Endometrial microvascular endothelial cells (primary cell): Measurements from ENCODE around the gene ZNF337. TPM values are rescaled to one million over a fixed set of nuclear protein-coding genes. Genes with fewer than 3 reads are reported as not detected.
"Not testable (repeated sequence)": the region's sequence is repeated elsewhere in the genome, so short reads cannot be mapped to it uniquely, and the experiment has no call there.

Source experiments
- in situ Hi-C: cut with HindIII; loops from 2 replicates; pipeline ENCODE4 v1.10.0; 2017; ENCODE audit warnings: low sequenced_read_pairs, low pct_unique_long_range_greater_than_20kb; ENCODE audit errors: inconsistent ontology term
- total RNA-seq: library from RNA; depleted of rRNA; stranded (reverse); fragments of >200 nt; gene quantifications from one replicate; pipeline ENCODE4 v1.2.3, GENCODE V29; 2015; ENCODE audit errors: inconsistent ontology term

The ZNF337 gene
- total RNA-seq, 1 donor from 2014 or later: 9.1 TPM

GRCh38 chr20:25699914-25700313, 3.3 kb upstream of the ZNF337 start:
- in situ Hi-C loops: no loop called here

GRCh38 chr20:25697132-25697446, 436 bp upstream of the ZNF337 start:
- in situ Hi-C loops: no loop called here

DNA sequence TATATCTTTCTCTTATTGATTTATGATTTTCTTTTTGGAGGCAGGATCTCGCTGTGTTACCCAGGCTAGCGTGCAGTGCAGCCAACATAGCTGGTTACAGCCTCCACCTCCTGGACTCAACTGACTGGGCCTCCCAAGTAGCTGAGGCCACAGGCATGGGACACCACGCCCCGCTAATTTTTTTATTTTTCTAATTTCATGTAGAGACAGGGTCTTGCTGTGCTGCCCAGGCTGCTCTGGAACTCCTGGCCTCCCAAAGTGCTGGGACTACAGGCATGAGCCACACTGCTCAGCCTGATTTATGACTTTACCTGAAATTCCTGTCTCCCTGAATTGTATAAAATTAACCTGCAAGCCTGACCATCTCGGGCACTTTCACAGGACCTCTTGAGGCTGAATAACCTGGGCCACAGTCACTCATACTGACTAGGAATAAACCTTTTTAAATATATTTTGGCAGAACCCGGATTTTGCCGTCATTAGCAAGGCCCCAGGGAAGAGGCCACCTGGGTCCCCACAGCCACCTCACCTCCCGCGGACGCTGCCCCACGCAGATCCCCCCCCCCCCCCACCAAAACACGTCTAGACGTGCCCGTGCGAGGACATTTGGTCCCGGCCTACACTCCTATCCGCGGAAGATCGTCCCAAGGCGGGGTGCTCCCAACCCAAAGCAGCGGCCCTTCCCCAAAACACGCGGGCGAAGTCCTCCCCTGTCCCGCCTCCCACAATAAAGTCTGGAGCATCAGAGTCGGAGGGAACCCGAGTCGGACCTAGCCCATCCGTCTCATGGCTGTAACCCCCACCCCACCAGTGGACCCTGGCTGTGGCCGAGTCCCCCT, 902 bp downstream of the ZNF337 start:
- in situ Hi-C loops: no loop called here

- in situ Hi-C loops: no loop called here
These were observed 4.2 kb downstream of the ZNF337 start for GRCh38 chr20:25692499-25692898.

DNA sequence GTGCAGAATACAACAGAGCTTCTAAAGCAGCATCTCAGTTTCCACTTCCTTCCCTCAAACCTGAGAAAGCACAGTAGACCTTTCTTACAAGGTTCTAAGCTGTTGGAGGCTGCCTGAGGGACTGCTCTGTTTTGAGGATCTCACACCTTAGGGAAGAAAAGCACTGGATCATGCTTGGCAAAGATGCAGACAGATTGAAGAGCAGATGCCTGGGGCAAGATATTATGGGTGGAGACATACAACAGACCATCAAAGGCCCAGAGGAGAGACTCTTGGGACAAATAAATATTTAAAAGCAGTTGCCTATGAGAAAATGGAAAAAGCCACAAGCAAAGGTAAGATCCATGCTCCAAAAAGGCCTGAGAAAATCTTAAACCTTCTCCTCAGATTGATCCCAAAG, 6.2 kb downstream of the ZNF337 start:
- in situ Hi-C loops: no loop called here

DNA sequence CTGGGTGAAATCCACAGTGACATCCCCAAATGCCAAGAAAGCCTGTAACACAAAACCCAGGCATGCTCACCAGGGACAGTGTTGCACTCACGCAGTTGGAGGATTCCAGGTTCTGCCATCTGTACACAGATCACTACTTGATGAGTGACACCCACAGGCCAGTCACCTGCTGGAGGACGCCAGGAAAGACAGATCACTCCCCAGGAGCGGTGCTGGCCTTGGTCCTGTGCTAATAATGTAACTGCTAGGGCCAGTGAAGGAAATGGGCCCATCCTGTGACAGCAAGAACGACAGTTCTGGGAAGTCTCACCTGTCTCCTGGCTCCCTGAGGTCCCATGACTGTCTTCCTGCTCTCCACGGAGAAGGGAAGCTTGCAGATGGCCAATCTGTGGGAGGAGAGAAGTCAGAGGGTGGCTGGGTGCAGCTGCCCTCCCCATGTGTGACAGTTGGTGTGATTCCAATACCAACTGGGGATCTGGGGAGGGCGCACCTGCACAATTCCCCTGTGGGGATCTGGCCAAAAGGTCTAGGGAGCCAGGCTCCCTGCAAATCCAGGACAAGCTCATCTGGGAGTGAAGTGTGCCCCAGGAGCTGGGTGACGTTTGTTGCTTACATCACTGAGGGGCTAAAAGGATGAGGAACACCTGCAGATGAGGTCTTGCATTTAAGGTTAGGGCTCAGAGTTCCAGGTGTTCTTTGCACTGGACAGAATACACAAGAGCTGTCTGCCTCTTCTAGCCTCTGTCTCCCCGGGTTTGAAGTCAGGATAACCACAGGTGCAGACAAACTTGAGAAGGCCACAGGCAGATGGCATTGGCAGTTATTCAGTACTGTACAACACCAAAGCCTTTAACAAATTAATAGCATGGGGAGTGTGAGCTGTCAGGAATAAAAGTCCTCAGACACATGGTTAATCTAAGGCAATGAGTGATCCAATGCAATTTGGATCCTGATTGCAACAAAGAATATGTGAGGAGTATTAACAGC, 10.3 kb downstream of the ZNF337 start:
- in situ Hi-C loops: no loop called here

DNA sequence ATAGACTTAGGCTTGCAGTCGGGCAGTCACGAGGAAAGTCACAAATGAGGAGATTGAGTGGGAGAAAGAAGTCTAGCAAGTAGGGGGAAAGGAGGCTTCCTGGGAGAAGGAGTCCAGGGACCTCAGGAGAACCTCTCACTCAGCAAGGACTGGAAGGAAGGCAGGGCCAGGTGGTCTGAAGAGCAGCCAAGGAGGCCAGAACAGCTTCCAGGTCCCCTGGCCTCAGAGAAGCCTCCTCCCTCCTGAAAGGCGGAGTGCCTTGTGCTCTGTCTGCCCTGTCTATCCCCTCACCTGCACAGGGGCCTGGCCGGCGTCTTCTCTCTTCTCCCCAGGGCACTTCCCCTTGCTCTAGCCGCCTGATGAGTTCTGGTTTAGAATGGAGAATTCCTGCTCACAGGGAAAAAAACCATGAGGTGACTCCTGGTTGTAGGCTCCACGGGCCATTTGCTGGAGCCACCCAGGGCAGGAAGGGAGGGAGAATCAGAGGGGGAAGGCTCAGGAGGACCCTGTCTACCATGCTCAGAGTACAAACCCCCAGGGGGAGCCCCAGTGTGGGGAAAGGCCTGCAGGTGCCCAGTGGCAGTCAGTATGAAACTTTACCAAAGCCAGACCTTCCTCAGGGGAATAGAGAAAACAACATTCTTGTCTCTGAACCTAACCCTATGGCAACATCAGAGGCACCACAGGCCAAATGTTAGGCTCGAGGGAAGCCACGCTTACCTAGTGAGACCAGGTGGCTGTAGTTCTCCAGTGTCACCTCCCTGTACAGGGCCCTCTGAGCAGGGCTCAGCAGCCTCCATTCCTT, 11.2 kb downstream of the ZNF337 start:
- in situ Hi-C loops: no loop called here

- in situ Hi-C loops: not testable (repeated sequence)
These were observed 12.8 kb downstream of the ZNF337 start for GRCh38 chr20:25683826-25684225.

- in situ Hi-C loops: no loop called here
These were observed 13.6 kb downstream of the ZNF337 start for GRCh38 chr20:25683050-25683449.

- in situ Hi-C loops: no loop called here
These were observed 20.4 kb downstream of the ZNF337 start for GRCh38 chr20:25676164-25676809.

DNA sequence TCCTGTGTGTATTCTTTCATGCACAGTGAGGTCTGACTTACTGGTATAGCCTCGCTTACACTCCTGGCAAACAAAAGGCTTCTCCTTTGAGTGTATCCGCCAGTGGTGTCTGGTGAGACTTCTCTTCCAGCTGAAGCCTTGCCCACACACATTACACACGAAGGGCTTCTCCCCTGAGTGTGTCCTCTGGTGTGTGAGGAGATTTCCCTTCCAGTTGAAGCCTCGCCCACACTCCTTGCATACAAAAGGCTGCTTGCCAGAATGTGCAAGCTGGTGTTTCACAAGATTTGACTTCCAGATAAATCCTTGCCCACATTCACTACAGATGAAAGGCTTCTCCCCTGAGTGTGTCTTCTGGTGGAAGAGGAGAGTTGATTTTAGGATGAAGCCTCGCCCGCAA, 21.5 kb downstream of the ZNF337 start:
- in situ Hi-C loops: no loop called here

DNA sequence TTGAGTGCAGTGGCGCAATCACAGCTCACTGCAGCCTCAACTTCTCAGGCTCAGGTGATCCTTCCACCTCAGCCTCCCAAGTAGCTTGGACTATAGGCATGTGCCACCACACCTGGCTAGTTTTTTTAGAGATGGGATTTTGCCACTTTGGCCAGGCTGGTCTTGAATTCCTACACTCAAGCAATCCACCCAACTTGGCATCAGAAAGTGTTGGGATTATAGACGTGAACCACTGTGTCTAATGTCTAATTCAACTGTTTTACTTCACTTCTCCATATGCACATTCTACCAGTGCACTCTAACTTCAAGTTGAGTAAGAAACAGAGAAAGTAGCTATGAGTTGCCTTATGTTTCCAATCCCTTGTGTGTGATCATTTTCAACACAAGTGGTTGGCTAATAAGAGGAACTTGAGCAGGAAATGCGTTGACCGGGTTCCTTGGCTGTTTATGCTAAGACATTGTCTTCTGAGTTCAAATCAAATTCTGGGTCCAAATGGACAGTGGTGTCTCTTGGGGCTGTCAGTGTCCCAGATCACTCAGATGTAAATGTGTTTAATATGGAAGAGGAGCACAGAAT, 23.9 kb downstream of the ZNF337 start:
- in situ Hi-C loops: no loop called here

- in situ Hi-C loops: no loop called here
These were observed 26.7 kb downstream of the ZNF337 start for GRCh38 chr20:25669826-25670422.

DNA sequence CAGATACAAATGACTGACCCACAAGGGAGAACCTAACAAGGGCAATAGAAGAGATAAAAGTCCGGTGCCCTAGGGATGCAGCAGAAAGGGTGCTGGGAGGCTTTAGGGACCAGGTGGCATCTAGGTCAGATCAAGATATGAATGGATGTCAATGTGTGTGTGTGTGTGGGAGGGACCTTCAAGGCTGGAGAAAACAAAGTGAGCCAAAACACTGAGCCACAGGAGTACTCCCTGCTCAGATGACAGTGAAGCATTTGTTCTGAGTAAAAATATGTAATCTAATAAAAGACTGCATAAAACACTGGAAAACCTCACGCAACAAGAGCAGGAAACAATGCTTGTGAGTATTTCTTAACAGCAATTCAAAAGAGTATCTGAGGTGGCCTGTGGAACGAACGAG, 28.2 kb downstream of the ZNF337 start:
- in situ Hi-C loops: no loop called here

DNA sequence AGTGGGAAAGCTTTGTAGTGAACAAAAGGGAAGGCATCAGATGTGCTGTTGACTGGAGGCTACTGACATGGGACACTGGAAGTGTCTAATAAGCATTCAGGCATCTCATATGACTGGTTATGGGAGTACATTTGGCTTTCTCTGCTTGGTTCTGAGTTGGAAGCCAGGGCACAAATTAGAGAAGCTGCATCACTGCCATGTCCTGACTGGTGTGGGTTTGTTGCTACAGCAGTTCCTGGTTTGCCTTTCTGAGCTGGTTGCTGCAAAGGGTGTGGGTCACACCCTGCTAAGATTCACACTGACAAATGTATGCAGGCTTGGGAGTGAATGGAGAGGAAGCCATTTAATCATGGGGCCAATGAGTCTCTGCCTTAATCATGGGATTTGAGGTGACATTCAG, 36.7 kb downstream of the ZNF337 start:
- in situ Hi-C loops: no loop called here

DNA sequence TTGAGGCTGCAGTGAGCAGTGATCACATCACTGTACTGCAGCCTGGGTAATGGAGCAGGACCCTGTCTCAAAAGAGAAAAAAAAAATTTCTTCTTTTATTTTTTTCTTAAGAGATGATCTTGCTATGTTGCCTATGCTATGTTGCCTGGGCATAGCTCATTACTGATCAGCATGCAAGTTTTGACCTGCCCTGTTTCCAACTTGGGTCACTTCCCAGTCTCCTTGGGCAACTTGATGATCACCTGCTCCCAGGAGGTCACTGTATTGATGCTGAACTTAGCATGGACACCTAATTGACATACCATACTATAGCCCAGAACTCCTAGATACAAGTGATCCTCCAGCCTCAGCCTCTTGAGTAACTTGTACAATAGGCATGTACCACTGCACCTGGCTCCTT, 42.2 kb downstream of the ZNF337 start:
- in situ Hi-C loops: no loop called here

GRCh38 chr20:25652866-25653265, 43.8 kb downstream of the ZNF337 start:
- in situ Hi-C loops: not testable (repeated sequence)

GRCh38 chr20:25644814-25645213, 51.8 kb downstream of the ZNF337 start:
- in situ Hi-C loops: no loop called here
